Measurements from ENCODE around the gene PFN3. TPM values are rescaled to one million over a fixed set of nuclear protein-coding genes. Genes with fewer than 3 reads are reported as not detected.

Gene PFN3
- total and polyA plus RNA-seq, 2 of the 13 experiments (the other 11 are each of a cell fraction or from before 2014, with no cell fraction given) = not detected

DNA sequence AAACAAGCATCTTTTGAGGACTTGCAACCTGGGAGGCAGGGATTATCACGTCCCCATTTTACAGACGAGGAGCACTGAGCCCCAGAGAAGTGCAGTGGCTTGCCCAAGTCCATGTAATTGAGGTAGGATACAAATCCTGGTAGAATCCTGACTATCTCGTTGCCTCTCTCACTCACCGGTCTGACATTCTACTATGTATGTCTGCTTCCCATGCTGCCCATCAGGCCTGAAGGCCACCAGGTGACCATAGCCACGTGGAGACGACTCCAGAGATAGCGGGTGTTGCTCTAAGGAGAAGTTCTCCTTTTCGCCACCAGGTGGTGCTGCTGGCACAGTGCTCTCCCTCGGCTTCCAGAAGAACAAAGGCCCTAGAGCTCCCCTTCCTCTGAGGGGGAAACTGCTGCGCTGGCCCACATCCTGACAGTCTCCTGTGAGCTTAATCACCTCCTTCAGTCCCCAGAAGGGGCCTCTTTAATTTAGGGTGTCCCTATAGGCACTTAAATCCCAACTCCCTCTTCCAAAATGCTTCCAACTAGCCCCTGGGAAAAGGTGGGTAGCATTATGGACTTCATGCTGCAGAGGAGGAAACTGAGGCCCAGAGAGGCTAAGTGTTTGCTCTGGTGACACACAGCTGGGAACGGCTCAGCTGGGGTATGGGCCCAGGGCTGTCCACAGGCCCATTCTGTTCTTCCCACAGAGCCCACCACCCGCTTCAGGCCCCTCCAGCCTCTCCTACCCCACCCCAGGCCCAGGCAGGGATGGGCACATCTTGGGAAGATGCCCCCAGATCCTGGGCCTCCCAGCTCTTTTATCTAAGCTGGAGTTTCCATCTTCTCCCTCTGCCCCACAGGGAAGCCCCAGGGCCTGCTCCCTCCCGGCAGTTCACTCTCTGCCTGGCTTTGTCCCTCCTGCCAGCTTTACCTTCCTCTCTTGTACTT, 9.8 kb downstream of the PFN3 start (continued):
- no peak for TF ChIP-seq SP1 (IDR thresholded peaks at IDR 0.05)
- TF ChIP-seq SP1 (CRISPR knock-in tag; IDR thresholded peaks at IDR 0.05) = 0 out of 2 replicates have a peak, but pooled peaks have one; percentile 23
- 0 out of 2 replicates have a peak, but pooled peaks have one; percentile 17 for TF ChIP-seq YEATS2 (CRISPR knock-in tag; IDR thresholded peaks at IDR 0.05; ENCODE audit: borderline replicate concordance)
- peak; percentile 94 for TF ChIP-seq RAD21 (CRISPR knock-in tag; IDR thresholded peaks at IDR 0.05)
- TF ChIP-seq FIP1L1 (IDR thresholded peaks at IDR 0.05; ENCODE audit: borderline replicate concordance, insufficient read depth, low read depth, low read length) = no peak
- TF ChIP-seq BHLHE40 (IDR thresholded peaks at IDR 0.05; ENCODE audit: low read length) = 0 out of 2 replicates have a peak, but pooled peaks have one; percentile 6
- TF ChIP-seq ZNF550 (CRISPR knock-in tag; IDR thresholded peaks at IDR 0.05; ENCODE audit: borderline replicate concordance) = no peak
- TF ChIP-seq, protein P1, sequence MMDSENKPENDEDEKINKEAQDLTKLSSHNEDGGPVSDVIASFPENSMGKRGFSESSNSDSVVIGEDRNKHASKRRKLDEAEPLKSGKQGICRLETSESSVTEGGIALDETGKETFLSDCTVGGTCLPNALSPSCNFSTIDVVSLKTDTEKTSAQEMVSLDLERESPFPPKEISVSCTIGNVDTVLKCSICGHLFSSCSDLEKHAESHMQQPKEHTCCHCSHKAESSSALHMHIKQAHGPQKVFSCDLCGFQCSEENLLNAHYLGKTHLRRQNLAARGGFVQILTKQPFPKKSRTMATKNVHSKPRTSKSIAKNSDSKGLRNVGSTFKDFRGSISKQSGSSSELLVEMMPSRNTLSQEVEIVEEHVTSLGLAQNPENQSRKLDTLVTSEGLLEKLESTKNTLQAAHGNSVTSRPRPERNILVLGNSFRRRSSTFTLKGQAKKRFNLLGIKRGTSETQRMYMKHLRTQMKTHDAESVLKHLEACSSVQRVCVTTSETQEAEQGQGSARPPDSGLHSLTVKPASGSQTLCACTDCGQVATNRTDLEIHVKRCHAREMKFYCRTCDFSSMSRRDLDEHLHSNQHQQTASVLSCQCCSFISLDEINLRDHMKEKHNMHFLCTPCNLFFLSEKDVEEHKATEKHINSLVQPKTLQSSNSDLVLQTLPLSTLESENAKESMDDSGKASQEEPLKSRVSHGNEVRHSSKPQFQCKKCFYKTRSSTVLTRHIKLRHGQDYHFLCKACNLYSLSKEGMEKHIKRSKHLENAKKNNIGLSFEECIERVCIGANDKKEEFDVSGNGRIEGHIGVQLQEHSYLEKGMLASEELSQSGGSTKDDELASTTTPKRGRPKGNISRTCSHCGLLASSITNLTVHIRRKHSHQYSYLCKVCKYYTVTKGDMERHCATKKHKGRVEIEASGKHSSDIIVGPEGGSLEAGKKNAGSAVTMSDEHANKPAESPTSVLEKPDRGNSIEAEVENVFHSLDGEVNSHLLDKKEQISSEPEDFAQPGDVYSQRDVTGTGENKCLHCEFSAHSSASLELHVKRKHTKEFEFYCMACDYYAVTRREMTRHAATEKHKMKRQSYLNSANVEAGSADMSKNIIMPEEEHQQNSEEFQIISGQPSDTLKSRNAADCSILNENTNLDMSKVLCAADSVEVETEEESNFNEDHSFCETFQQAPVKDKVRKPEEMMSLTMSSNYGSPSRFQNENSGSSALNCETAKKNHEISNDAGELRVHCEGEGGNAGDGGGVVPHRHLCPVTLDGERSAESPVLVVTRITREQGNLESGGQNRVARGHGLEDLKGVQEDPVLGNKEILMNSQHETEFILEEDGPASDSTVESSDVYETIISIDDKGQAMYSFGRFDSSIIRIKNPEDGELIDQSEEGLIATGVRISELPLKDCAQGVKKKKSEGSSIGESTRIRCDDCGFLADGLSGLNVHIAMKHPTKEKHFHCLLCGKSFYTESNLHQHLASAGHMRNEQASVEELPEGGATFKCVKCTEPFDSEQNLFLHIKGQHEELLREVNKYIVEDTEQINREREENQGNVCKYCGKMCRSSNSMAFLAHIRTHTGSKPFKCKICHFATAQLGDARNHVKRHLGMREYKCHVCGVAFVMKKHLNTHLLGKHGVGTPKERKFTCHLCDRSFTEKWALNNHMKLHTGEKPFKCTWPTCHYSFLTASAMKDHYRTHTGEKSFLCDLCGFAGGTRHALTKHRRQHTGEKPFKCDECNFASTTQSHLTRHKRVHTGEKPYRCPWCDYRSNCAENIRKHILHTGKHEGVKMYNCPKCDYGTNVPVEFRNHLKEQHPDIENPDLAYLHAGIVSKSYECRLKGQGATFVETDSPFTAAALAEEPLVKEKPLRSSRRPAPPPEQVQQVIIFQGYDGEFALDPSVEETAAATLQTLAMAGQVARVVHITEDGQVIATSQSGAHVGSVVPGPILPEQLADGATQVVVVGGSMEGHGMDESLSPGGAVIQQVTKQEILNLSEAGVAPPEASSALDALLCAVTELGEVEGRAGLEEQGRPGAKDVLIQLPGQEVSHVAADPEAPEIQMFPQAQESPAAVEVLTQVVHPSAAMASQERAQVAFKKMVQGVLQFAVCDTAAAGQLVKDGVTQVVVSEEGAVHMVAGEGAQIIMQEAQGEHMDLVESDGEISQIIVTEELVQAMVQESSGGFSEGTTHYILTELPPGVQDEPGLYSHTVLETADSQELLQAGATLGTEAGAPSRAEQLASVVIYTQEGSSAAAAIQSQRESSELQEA (CRISPR knock-in tag; IDR thresholded peaks at IDR 0.05; ENCODE audit: not compliant biosample characterization) = no peak
- no peak for TF ChIP-seq ZNF232 (CRISPR knock-in tag; IDR thresholded peaks at IDR 0.05; ENCODE audit: borderline replicate concordance)
- TF ChIP-seq MED1 (CRISPR knock-in tag; IDR thresholded peaks at IDR 0.05) = peak; percentile 54; the same call in 1 of the 2 replicates
- no peak for TF ChIP-seq ETV6 (CRISPR knock-in tag; conservative IDR thresholded peaks at IDR 0.05)
- peak; percentile 66; the same call in 1 of the 2 replicates for TF ChIP-seq DMAP1 (CRISPR knock-in tag; IDR thresholded peaks at IDR 0.05)
- no peak for TF ChIP-seq FOXJ3 (CRISPR knock-in tag; IDR thresholded peaks at IDR 0.05; ENCODE audit: borderline replicate concordance)
- TF ChIP-seq DNMT3B (CRISPR knock-in tag; conservative IDR thresholded peaks at IDR 0.05) = no peak
- TF ChIP-seq FOXK1 (CRISPR knock-in tag; IDR thresholded peaks at IDR 0.05; ENCODE audit: borderline replicate concordance, low read depth) = peak; percentile 54; the same call in 1 of the 2 replicates
- peak; percentile 73 for TF ChIP-seq KDM2A (CRISPR knock-in tag; IDR thresholded peaks at IDR 0.05; ENCODE audit: borderline replicate concordance, low read depth)

Measured in HepG2 (cell line).